Spleen (tissue), 11 donors: ENCODE data around the gene ST6GALNAC5. TPM values are rescaled to one million over a fixed set of nuclear protein-coding genes. Genes with fewer than 3 reads are reported as not detected.

Experiments used
- DNase-seq: peaks from one replicate; pipeline ENCODE4 v3.0.0-alpha.2; 2020
- H3K27ac ChIP-seq, 8 donors: fragments of 200-600 bp; sonication (generic) in 7 of 8; 1 replicate in 4 of 8; 2 replicates in 4 of 8; pipeline versions ENCODE4 v1.5.0 to v1.8.0; 2016 to 2021; ENCODE audit warnings: inconsistent platforms in 4 of 8, mild to moderate bottlenecking in 4 of 8, moderate library complexity in 1 of 8
- H3K27me3 ChIP-seq, 7 donors: fragments of 200-600 bp; sonication (generic) in 6 of 7; replicated peaks in 1 of 7; 1 replicate in 4 of 7; 2 replicates in 3 of 7; pipeline versions ENCODE4 v1.5.0 to v1.8.0; 2016 to 2021; ENCODE audit warnings: inconsistent platforms in 3 of 7, mild to moderate bottlenecking in 1 of 7
- H3K36me3 ChIP-seq, 6 donors: fragments of 200-600 bp; sonication (generic) in 5 of 6; 1 replicate in 4 of 6; 2 replicates in 2 of 6; pipeline versions ENCODE4 v1.5.0 to v1.8.0; 2016 to 2021; ENCODE audit warnings: inconsistent platforms in 2 of 6
- H3K4me1 ChIP-seq, 6 donors: fragments of 200-600 bp; sonication (generic) in 5 of 6; 1 replicate in 3 of 6; 2 replicates in 3 of 6; pipeline versions ENCODE4 v1.5.0 to v1.8.0; 2016 to 2021; ENCODE audit warnings: inconsistent platforms in 3 of 6
- H3K4me3 ChIP-seq, 8 donors: fragments of 200-600 bp; sonication (generic) in 7 of 8; 1 replicate in 4 of 8; 2 replicates in 4 of 8; pipeline versions ENCODE4 v1.5.0 to v1.8.0; 2016 to 2021; ENCODE audit warnings: inconsistent platforms in 4 of 8, mild to moderate bottlenecking in 4 of 8, moderate library complexity in 2 of 8
- H3K9me3 ChIP-seq, 8 donors: fragments of 200-600 bp; sonication (generic) in 7 of 8; 1 replicate in 4 of 8; 2 replicates in 4 of 8; pipeline versions ENCODE4 v1.5.0 to v1.8.0; 2016 to 2021; ENCODE audit warnings: inconsistent platforms in 4 of 8
- POLR2A ChIP-seq, 3 donors: fragments of 450-650 bp; IDR thresholded peaks; one replicate each; pipeline ENCODE4 v1.5.1; 2017; ENCODE audit warnings: antibody characterized with exemption in 3 of 3, mild to moderate bottlenecking in 1 of 3
- POLR2AphosphoS5 ChIP-seq, 3 donors: sonication (generic); formaldehyde crosslinking; IDR thresholded peaks; one replicate each; pipeline ENCODE4 v1.5.1; 2017; ENCODE audit warnings: antibody characterized with exemption in 3 of 3
- WGBS, 5 donors: extraction: QIAGEN DNeasy Blood & Tissue Kit in 3 of 5; methylation state at CpG; one replicate each; pipeline versions ENCODE4 v1.1.5 to v1.1.7; 2013 to 2018; 5-methylcytosine and 5-hydroxymethylcytosine counted together
- intact Hi-C: fragments of 100-400 bp; cut with DNase I; formaldehyde crosslinking; loops from one replicate; pipeline ENCODE4 v1.15.0; 2023; ENCODE audit warnings: low total_unique reads
- polyA plus RNA-seq, 3 donors: library from polyadenylated mRNA; stranded (reverse); fragments of 200-250 nt; gene quantifications; one replicate each; pipeline ENCODE4 v1.2.1, GENCODE V29; 2013
- total RNA-seq, 7 donors: library from RNA; depleted of rRNA in 3 of 7; stranded (reverse); fragments of >200 nt in 3 of 7; fragmentation: NEBNext Ultra II Directional in 4 of 7; extraction: Animal tissue kit (Norgen Biotek cat#: 25700) in 4 of 7; gene quantifications; one replicate each; pipeline versions ENCODE4 v1.1.0 to v1.2.1, GENCODE V29; 2016 to 2021
- TF ChIP-seq, protein P1 (sequence below), 11 experiments: fragments of 200-600 bp in 7 of 11; fragments of 450-650 bp in 4 of 11; sonication (generic) in 4 of 11; IDR thresholded peaks in 8 of 11; conservative IDR thresholded peaks in 3 of 11; 1 replicate in 7 of 11; 2 replicates in 4 of 11; pipeline versions ENCODE4 v1.4.0 to v1.8.0; 2016 to 2021; ENCODE audit warnings: antibody characterized with exemption in 11 of 11, inconsistent platforms in 4 of 11, mild to moderate bottlenecking in 1 of 11
- donor health status: healthy with polysubstance abuse.
- donor health status: DM: no; HTN: no; CAD: no; lungs with moderate emphysema.
- donor health status: DM: no; HTN: no; CAD: no.
- donor health status: Bipolar disorder and iron deficiency.
- donor health status: healthy.
- donor health status: DM: no; HTN: no; CAD: no.
- donor health status: DM: yes; HTN: yes; CAD: no.

ST6GALNAC5 gene
- total and polyA plus RNA-seq, 10 donors: 0.15 to 2.3 (median 1.6) TPM

DNA sequence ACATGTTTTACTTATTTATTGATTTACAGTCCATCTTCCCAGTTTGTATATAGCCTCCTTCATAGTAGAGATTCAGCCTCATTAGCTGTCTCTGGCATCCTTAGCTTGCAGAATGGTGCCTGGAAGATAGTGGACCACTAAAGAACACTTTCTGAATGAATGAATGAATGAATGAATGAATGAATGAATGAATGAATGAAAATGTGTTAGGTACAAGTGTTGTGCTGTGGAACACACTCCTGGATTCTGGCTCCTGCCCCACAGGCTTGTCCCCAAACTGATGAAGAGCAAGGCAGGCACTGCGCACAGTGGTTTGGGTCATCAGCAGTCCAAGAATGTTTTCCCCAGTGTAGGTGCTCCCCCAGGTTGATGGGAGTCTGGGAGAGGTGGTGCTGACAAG, 159.4 kb downstream of the ST6GALNAC5 start:
- no peaks in the 10 kb centered on the region for H3K9me3 ChIP-seq
- H3K4me1 ChIP-seq: no peaks in the 10 kb centered on the region
- intact Hi-C loops: no loop called here
- no peak overlapping the region for H3K4me3 ChIP-seq
- H3K27me3 ChIP-seq: peaks cover 0 to 4% (median 0%) of the 10 kb centered on the region in 7 donors
- no peak for DNase-seq
- no peak for TF ChIP-seq POLR2AphosphoS5 (IDR thresholded peaks at IDR 0.05)
- TF ChIP-seq POLR2A (IDR thresholded peaks at IDR 0.05): no peak
- TF ChIP-seq, protein P1, sequence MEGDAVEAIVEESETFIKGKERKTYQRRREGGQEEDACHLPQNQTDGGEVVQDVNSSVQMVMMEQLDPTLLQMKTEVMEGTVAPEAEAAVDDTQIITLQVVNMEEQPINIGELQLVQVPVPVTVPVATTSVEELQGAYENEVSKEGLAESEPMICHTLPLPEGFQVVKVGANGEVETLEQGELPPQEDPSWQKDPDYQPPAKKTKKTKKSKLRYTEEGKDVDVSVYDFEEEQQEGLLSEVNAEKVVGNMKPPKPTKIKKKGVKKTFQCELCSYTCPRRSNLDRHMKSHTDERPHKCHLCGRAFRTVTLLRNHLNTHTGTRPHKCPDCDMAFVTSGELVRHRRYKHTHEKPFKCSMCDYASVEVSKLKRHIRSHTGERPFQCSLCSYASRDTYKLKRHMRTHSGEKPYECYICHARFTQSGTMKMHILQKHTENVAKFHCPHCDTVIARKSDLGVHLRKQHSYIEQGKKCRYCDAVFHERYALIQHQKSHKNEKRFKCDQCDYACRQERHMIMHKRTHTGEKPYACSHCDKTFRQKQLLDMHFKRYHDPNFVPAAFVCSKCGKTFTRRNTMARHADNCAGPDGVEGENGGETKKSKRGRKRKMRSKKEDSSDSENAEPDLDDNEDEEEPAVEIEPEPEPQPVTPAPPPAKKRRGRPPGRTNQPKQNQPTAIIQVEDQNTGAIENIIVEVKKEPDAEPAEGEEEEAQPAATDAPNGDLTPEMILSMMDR (IDR thresholded peaks at IDR 0.05 in 8 of 11, conservative IDR thresholded peaks at IDR 0.05 in 3 of 11): no peak
- 95 to 100% (median 96%) methylated on average over 1 of the region's 1 CpG for WGBS, 5 donors
- H3K36me3 ChIP-seq: no peaks in the 10 kb centered on the region
- no peak overlapping the region for H3K27ac ChIP-seq

DNA sequence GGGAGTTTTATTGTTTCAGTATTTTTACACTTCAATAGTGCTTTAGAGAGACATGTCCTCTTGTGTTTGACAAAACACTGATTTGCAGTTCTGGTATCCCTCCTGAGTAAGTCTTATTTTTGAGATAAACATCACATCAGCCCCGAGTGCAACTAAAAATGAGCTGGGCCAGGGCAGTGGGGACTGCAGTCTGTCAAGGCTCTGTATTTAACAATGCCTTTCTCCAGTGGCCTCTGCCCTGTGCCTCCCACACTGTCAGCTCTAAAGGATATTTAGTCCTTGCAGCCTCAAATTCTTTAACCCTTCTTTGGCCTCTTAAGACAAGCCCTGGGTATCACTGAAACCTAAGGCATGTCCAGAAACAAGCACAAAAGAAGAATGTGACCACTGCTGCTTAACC, 160.6 kb downstream of the ST6GALNAC5 start:
- Histone ChIP-seq H3K4me1 (no peaks in the 10 kb centered on the region), H3K9me3 (no peaks in the 10 kb centered on the region), H3K4me3 (no peak overlapping the region), H3K27me3 (peaks cover 0 to 4% (median 0%) of the 10 kb centered on the region in 7 donors), H3K27ac (no peak overlapping the region), H3K36me3 (no peaks in the 10 kb centered on the region)
- 45 to 88% (median 55%) methylated on average over 1 of the region's 1 CpG for WGBS, 5 donors
- TF ChIP-seq POLR2AphosphoS5 (IDR thresholded peaks at IDR 0.05): no peak
- TF ChIP-seq, protein P1 (IDR thresholded peaks at IDR 0.05 in 8 of 11, conservative IDR thresholded peaks at IDR 0.05 in 3 of 11): no peak
- no peak for TF ChIP-seq POLR2A (IDR thresholded peaks at IDR 0.05)
- intact Hi-C loops: no loop called here
- DNase-seq: no peak

DNA sequence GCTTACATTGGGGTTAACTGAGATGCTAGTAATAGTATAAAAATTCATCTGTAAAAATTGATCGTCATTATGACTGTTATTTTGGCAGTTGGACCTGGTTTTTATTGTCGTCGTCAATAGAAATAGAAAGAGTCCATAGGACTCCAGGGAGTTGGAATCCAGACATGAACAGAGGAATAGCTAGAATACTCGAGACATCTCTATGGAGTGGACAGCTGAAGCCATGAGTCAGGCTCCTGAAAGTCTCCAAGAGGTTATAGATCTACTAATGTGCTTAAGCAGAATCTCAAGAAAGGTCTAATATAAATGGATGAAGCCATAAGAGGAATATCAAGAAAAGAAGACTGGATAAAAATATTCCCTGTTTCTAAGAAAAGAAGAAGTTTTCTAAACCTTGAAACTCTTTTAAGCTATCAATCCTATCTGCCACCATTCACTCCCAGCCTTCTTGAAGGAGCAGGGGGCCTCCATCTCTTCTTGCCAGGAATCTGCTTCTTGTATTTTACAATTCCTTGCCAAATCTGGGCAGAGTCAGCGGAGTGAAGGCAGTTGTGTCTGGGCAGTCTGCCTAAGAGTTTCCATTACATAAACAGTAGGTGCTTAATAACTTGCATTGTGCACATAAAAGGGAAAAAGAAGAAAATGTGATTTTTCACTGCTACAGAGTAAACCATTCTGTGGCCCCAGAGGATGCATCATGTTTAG, 163.3 kb downstream of the ST6GALNAC5 start:
- TF ChIP-seq POLR2AphosphoS5 (IDR thresholded peaks at IDR 0.05) (no peak), POLR2A (IDR thresholded peaks at IDR 0.05) (no peak)
- TF ChIP-seq, protein P1 (IDR thresholded peaks at IDR 0.05 in 8 of 11, conservative IDR thresholded peaks at IDR 0.05 in 3 of 11): no peak
- H3K27ac ChIP-seq: no peak overlapping the region
- 83 to 91% (median 85%) methylated on average over 5 of the region's 5 CpGs for WGBS, 5 donors
- no peak overlapping the region for H3K4me3 ChIP-seq
- intact Hi-C loops: no loop called here
- no peaks in the 10 kb centered on the region for H3K36me3 ChIP-seq
- no peak for DNase-seq
- H3K27me3 ChIP-seq: peaks cover 0 to 4% (median 0%) of the 10 kb centered on the region in 7 donors
- no peaks in the 10 kb centered on the region for H3K4me1 ChIP-seq
- no peaks in the 10 kb centered on the region for H3K9me3 ChIP-seq

GRCh38 chr1:77031106-77031662, 163.9 kb downstream of the ST6GALNAC5 start:
- no peaks in the 10 kb centered on the region for H3K36me3 ChIP-seq
- H3K4me3 ChIP-seq: no peak overlapping the region
- DNase-seq: no peak
- H3K27ac ChIP-seq: no peak overlapping the region
- peaks cover 0 to 4% (median 0%) of the 10 kb centered on the region in 7 donors for H3K27me3 ChIP-seq
- WGBS, 5 donors: 61 to 72% (median 67%) methylated on average over 3 of the region's 3 CpGs
- H3K4me1 ChIP-seq: no peaks in the 10 kb centered on the region
- TF ChIP-seq POLR2AphosphoS5 (IDR thresholded peaks at IDR 0.05) (no peak), POLR2A (IDR thresholded peaks at IDR 0.05) (no peak)
- TF ChIP-seq, protein P1 (IDR thresholded peaks at IDR 0.05 in 8 of 11, conservative IDR thresholded peaks at IDR 0.05 in 3 of 11): no peak
- no peaks in the 10 kb centered on the region for H3K9me3 ChIP-seq
- intact Hi-C loops: no loop called here
